CD4-positive, alpha-beta T cell treated with Interleukin-2 at 100 ng/mL for 4 hours (primary cell): ENCODE measurements around the gene KLK7.
A peak's percentile ranks its signal among the peaks of the same experiment; 100 is the strongest.

Experiments used
- DNase-seq: peaks from one replicate; pipeline ENCODE4 v3.0.0-alpha.2; 2020; ENCODE audit warnings: low spot score

Gene KLK7

DNA sequence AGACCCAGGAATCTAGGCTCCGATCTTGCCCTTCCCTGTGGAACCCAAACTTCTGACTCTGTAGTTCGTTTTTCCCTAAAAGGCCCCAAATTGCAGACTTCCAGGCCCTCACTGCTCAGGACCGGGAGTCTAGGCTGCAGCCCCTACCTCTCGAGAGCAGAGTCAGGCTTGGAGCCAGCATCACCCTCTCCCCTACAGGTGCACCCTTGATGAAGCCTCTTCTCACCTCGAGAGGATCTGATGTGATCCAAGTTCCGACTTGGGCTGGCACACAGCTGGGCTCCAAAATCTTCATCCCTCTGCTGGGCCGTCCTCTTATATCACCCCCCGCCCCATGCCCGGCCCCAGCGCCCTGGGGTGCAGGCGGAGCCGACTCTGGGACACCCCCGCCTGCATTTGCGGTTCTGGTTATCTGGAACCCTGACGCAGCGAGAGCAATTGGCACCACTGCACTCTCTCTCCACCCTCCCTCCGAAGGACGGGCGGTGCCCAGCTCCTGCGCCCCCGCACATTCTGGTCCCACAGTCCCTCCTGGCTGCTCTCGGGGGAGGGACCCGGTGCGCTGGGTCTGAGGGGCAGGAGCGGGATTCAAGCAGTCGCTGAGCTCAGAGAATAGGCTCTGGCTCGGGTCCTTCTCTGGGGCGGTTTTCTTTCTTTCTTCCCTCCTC, at the start of gene KLK7:
TSS of gene KLK7 (minus strand) at position 293 of the 668 bp plus-strand sequence. CDS start 1,518 bp downstream, outside the sequence.
- no peak for DNase-seq

DNA sequence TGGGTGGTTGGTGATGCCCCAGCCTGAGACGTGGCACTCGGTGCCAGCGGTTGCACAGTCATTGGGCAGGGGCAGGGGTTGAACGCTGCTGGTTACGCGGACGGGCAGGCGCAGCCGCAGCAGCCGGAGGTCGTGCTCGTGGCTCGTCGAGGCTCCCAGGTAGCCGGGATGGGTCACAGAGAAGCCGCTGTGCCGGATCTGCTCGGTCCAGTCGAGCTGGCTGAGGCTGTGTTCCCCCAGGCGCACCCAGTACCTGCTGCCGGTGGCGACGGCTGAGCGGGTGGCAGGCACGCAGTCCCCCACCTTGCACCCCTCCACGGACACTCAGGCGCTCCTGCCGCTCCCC, 48.1 kb upstream of the KLK7 start:
- no peak for DNase-seq

DNA sequence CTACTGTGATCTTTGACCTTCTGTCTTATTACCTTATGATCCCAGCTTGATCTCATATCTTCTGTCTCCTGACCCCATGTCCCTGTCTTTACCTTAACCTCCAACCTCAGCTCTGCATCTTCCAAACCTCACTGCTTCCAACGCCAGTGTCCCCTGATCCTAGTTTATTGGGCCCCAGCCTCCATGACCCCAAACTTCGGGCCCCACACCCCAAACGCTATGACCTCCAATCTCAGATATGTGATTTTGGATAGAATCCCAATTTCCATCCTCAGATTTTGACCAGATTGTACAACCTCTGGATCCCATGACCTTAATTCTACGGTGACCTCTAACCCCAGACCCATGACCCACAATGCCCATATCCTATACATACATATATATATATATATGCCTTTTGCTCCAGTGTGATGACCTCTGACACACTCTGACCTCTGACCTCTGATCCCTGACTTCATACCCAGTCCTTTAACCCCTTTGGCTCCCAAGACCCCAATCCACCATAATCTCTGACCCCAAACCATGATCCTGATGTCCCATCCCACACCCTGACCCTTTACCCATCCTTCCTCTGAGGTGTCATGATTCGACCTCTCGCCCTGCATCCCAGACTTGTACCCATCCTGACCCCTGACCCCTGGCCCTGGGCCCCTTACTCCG, 47.6 kb upstream of the KLK7 start:
- no peak for DNase-seq

DNA sequence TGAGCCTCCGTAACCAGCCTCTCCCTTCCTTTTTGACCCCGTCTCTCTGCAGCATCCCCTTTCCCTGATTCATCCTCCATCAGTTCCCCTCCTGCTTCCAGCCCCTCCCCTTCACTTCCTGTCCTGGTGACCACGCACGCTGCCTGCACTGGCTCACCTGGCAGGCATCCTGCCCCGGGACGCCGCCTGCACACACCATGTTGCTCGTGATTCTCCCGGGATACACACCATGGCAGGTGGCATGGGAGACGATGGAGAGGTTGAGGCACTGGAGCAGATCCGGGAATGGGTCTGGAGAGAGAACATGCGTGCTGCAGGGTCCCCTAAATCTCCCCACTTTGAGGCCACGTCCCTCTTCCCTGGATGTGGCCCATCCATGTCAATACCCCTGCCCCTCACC, 46.9 kb upstream of the KLK7 start:
- DNase-seq, result no peak

DNA sequence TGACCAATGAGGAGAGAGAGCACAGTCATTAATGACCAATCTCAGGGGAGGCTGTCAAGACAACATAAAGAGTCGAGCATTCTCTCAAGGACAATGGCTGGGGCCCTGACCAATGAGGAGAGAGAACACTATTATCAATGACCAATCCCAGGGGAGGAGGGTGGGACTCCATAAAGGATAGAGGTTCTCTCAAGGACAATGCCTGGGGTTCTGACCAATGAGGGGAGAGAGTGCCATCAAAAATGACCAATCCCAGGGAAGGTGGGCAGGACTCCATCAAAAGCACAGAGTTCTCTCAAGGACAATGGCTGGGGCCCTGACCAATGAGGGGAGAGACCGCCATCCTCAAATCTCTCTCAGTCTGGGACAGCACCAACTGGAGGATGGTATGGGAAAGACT, 46.0 kb upstream of the KLK7 start:
- DNase-seq, result no peak

DNA sequence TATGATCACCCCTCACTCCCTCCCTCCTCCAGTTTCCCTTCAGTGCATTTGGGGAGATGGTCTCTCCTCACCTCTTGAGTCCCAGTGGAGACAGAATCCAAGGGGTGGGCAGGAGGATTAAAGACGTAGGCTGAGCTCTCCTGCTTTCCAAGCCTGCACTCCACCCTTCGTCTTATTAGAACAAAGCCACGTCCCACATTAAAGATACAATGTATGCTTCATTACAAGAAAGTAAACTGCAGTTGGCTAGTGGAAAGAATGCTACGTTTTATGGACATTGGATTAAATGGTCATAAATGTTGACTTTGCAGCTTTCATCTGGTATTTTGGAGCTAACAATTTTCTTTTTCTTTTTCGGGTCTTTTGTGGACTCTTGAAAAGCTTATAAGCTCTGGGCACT, 44.2 kb upstream of the KLK7 start:
- DNase-seq, result no peak

DNA sequence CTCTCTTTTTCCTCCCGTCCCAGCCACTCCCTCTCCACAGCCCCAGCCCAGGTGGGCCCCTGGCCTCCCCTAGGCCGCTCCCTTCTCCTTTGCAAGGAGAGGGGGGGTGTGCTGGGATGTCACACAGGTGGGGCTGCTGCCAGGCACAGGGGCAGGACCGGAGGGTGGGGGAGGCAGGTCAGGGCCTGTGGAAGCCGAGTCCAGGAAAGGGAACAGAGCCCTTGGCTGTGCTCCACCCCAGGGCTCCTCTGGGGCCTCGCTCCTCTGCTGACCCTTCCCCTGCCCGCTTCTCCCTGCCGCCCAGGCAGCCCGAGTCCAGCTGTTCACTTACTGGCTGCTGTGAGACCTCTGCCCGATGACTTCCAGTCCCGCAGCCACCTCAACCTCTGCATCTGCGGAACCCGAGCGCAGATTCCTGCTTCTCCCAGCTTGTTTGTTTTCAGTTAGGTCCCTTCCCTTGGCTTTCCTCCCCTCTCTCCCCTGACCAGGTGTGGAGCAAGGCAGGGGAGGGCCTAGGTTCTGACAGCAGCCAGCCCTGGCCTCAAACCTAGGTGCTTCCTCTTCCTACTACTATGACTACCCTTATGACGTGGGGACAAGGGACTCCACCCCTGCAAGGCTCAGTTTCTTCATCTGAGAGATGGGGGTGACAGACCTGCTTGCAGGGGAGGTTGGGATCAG, 43.5 kb upstream of the KLK7 start:
- DNase-seq, result no peak

DNA sequence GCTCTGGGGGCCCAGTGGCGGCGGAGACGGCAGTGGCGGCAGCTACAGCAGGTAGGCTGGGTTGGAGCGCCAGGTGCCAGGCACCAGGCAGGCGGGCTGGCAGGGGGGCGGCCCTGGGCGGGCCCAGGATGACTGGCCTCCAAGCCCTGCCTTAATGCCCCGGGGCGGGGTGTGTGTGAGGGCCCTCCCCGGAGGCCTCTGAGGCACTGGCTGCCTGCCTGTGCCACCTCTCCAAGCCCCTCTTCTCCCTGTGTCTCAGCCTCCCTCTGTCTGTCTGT, 42.8 kb upstream of the KLK7 start, which contains the start of gene KLK11:
TSS of gene KLK11 (minus strand) at position 63 of the 278 bp plus-strand sequence. CDS start 985 bp downstream, outside the sequence.
- no peak for DNase-seq

DNA sequence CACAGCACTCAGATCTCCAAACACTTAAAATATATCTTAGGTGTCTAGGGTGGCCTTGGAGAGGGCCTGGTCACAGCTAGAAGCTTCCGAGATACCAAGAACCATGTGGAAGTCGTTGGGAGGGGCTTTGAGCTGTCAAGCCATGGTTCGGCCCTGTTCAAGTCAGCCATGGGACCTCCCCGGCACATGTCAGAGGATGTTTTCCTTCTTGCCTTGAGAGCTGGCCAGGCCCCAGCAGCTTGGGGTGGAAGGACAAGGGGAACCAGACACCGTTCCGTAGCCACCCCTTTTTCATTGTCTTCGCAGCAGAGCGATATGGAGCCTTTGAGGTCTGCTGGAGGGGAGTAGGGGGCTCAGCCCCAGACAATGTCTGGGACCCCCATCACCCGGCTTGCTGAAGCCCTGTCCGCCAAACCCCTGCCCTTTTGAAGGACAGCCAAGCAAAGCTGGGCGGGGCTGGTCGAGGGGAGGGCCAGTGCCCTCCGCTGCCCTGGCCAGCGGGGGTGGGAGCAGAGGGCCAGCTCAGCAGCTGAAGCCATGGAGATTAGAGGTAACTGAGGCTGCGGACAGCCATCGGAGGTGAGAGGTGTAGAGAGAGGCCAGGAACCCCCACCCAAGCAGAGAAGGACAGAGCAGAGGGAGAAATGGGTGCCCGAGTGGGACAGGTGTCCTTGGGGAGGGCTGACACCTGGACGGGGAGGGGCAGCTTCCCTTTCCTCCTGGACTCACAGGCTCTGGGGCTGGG, 42.3 kb upstream of the KLK7 start:
- no peak for DNase-seq

DNA sequence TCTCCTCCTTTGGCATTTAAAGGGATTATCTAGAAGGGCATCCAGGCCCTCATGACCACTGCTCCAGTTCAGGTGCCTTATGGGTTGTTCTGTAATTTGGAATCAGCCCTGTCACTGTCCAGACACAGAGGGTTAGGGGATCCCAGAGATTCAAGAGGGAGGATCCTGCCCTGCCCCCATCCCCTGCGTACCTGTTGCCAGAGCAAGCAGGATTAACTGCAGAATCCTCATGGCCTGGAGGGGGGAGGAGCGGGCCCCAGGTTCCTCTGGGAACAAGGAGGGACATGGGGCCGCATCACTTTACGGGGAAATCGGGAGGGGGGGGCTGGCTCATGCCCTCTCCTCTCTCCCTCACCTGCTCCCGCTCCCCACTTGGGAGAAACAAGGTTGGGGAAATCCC, 41.7 kb upstream of the KLK7 start:
- no peak for DNase-seq

DNA sequence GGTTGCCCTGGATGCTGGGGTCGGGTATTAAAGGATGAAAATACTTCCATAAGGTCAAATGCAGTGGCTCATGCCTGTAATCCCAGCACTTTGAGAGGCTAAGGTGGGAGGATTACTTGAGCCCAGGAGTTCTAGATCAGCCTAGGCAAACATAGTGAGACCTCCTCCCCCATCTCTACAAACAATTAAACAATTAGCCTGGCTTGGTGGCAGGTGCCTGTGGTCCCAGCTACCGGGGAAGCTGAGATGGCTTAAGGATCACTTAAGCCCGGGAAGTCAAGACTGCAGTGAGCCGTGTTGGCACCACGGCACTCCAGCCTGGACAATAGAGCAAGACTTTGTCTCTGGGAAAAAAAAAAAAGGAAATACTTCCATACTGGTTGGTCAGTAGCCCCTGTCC, 41.2 kb upstream of the KLK7 start:
- DNase-seq, result no peak

DNA sequence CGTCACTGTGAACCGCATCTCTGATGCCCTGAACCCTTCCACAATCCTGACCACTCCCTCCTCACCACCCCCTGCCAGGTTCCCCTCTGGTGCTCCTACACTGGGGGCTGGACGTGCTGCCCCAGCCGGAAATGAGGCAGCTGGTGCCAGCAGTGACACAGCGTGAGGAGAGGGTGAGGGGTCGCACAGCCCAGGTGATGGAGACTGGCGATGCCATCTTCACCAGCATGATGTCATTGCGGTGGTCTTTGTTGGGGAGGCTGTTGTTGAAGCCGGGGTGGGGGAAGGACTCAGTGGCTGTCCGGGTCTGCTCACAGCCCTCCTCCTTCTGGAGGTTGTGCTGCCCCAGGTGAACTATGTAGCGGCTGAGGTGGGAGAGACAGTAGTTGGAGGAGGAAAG, 40.2 kb upstream of the KLK7 start:
- no peak for DNase-seq

DNA sequence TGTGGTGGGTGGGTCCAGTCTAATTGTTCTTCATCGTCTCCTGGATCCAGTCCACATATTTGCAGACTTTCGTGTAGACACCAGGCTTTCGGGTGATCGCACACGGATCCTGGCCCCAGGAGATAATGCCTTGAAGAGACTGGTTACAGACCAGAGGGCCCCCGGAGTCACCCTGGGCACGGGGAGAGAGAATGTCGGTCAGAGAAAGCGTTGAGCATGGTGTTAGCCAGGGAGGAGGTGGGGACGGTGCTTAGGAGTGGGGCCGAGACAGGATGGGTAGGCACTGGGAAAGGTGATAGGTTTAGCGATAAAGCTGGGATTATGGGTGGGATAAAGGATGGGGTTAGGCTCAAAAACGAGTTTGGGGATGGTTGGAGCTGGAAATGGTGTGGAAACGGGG, 38.8 kb upstream of the KLK7 start:
- no peak for DNase-seq

DNA sequence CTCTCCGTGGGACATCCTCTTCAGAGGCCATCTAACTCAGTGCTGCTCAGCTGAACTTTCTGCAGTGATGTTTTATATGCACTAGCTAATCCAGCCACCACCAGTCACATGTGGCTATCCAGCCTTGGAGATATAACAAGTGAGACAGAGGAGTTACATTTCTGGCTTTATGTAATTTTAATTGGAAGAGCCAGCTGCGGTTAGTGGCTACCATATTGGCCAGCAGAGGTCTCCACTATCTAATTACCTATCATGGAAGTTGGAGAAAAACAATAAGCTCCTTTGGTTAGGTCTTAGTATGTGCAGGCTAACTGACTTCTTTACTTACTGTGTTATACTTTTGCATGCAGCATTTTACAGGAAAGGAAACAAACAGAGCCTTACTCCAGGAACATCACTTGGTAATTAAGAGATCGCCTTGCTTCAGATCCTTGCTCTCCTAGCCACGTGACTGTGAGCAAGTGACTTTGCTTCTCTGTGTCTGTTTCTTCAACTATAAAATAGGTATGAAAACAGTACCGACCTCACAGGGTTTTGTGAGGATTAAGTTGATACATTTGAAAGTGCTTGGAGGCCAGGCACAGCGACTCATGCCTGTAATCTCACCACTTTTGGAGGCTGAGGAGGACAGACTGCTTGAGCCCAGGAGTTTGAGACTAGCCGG, 37.4 kb upstream of the KLK7 start:
- DNase-seq, result peak; percentile 25

DNA sequence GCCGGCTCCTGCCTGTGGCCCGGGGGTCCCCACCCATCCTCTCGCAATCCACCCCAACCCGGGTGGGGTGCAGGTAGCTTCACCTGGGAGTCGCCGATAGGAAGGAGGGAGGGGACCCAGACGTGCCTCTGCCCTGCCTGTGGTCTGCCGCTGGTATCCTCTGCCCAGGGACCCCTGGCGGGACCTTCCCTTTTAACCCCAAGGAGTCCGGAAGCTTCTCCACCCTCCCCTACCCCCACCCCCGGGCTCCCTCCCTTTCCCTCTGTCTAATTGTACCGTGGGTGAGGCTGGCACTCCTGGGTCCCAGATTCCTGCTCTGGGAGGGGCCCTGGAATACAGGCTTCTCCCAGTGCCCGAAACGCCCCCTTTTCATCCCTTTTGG, 35.8 kb upstream of the KLK7 start, which contains the start of gene KLK10:
TSS of gene KLK10 (minus strand) at position 166 of the 382 bp plus-strand sequence. CDS start 579 bp downstream, outside the sequence.
- no peak for DNase-seq

DNA sequence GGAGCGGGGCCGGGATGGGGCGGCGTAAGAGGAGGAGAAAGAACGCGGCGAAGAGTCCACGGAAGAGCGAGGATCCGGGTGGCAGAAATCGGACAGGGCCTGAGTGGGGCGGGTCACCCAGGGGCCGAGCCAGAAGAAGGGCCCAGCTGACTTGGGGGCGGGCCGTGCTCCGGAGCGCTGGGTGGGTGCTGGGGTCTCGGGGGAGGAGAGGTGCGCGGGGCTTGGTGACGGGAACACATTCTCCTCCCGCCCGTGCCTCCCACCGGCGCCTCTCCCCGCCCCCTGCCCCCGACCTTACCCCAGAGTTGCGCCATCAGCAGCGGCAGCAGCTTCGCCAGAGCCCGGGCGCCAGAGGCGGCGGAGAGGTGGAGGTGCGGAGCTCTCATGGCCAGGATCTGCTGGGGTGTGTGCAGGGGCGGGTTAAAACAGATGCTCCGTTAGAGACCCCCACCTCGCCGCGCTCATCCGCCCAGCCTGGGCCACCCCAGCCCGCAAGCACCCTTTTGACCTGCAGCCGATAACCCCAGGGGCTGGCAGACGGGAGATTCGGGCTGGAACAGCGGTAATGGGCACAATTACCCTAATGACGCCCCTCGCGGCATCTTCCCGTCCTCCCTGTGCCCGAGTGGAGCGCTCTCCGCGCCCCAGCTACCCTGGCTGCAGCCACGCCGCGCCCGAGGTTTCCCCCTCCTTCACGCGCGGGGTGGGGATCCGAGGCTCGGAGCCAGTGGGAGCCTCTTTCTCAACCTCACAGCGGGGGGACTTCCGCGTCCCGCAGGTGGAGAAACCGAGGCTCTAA, 35.2 kb upstream of the KLK7 start:
- DNase-seq, result no peak

DNA sequence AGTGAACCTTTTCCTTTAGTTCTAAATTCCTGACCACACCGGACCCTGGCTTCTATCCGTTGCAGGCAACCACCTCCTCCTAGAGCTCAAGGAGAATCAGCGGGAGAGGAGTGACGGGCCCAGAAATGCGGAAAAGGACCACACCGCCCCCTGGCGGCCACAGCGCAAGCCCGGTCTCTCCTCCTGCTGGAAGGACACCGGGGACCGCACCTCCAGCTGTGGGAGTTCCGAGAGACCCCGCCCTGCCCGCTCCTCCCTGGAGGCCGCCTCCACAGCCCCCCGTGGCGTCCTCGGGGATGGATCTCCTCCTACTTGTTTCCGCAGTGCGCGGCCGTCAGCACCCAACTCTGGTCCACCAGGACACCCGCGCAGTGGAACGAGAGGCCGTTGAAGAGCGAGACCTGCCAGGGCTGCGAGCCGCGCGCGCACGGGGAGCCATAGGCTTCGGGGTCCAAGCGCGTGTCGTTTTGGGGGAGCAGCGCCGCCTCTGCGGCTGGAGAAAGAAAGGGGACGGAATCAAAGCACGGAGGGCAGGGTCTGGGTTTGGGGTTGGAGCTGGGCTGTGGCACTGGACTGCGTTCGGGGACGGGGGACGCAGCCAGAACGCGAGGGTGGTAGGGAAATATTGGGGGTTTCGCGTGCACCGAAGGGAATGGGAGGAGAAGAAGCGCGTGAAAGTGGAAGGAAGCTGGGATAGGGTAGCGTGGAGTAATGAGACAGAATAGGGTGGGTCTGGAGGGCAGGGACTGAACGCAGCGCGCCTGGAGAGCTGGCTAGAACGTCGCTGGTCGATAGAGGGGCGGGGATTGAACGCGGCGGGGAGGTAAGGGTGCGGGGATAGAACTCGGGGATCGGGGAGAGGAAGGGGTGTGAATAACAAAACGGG, 33.3 kb upstream of the KLK7 start:
- peak; percentile 39 for DNase-seq

DNA sequence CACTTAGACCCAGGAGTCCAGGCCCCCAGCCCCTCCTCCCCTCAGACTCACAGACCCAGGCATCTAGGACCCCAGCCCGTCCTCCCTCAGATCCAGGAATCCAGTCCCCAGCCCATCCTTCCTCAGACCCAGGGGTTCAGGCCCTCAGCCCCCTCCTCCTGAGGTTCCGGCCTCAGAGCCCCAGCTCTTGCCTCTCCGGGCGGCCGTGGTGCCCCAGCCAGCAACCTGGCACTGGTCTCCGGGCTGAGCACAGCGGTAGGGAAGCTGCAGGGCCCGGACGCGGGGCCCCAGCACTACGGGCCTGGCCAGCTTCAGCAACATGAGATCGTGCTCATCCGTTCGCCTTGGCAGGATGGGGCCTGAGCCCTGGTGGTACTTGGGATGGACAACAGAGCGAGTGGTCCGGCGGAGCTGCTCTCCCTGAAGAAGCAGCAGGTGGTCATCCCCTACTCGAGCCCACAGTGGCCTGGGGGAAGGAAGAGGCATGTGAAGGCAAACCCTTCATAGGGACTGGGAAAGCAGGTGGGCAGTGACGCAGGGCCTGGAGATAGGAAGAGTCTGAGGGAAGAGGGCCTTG, 32.1 kb upstream of the KLK7 start:
- no peak for DNase-seq

DNA sequence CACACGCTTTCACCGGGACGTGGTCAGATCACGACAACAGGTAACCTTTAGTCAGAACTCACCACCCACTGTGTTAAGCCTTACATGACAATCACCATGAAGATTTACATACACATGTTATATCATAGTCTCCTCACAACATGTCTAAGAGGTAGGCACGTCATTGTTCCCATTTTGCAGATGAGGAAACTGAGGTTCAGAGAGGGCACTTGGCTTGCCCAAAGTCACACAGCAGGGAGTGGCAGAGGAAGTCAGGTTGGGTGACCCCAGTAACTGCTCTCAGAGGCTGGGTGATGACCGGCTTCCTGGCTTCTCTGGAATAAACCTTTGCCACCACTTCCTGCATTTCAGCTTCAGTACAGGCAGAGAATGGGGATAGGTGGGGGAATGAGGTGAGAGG, 30.5 kb upstream of the KLK7 start:
- no peak for DNase-seq

DNA sequence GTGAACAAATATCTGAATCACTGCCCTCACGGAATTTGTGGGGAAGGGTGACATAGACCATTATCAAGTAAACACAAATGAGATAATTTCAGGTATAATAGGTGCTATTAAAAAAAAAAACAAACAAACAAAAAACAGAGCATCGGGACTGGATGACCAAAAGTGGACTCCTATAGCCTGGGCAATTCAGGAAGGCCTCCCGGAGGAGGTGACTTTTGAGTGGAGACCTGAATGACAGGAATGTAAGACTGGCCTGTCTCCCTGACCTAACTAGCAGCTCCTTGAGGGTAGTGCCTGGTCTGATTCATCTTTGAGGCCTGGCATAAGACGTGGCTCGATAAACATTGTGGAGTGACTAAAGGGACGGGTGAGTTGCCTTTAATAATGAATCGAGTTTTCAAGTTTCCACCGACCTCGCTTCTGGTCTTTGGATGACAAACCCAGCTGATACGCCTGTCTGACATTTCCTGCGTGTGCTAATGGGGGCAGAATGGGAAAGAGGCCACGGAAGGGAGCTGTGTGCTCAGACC, 29.0 kb upstream of the KLK7 start:
- no peak for DNase-seq
